ENCODE data around the gene ATG16L2.
"Not testable (repeated sequence)": the region's sequence is repeated elsewhere in the genome, so short reads cannot be mapped to it uniquely, and the experiment has no call there.

Gene ATG16L2

GRCh38 chr11:72821221-72821919 lies 7.2 kb downstream of the ATG16L2 start:
- Histone ChIP-seq H3K27ac (peak overlapping the region; percentile 34 to 92 (median 77)), H3K4me3 (peak overlapping the region; percentile 14 to 47 (median 38))

DNA sequence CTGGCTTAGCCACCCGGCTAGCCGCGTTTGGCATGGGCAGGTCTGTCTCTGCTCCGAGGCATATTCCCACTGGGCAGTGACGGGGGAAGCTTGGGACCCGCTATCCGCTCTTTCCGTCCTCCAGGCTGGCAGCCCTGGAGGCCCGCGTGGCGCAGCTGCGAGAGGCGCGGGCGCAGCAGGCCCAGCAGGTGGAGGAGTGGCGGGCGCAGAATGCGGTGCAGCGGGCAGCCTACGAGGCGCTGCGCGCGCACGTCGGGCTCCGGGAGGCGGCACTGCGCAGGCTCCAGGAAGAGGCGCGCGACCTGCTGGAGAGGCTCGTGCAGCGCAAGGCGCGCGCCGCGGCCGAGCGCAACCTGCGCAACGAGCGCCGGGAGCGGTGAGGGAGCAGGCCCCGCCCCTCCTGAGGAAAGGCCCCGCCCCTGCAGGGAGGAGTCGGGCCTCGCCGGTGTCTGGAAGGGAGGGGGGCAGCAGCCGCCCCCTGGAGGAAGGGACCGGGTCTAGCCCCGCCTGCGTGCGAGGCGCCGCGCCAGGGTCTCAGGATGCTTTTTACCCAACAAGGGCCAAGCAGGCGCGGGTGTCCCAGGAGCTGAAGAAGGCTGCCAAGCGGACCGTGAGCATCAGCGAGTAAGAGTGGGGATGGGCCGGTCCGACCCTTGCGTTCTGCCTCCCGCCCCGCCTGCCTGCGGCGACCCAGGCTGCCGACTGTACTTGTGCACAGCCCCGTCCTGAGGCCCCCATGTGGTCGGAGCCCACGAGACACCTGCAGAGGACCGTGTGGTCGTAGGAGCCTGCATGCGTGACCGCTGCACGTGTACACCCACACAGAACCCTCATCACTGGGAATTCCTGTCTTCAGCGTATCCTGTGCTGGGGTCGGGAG lies 7.9 kb downstream of the ATG16L2 start:
- peak overlapping the region in 20 of 21 experiments; percentile 34 to 92 (median 77) for H3K27ac ChIP-seq

GRCh38 chr11:72823105-72823804 lies 9.0 kb downstream of the ATG16L2 start:
- H3K4me3 ChIP-seq, result no peak overlapping the region
- H3K27ac ChIP-seq, result peak overlapping the region in 3 of 21 experiments; percentile 34 to 85 (median 37)

More for the DNA sequence above, 7.9 kb downstream of the ATG16L2 start:
- peak overlapping the region; percentile 14 to 47 (median 38) for H3K4me3 ChIP-seq

DNA sequence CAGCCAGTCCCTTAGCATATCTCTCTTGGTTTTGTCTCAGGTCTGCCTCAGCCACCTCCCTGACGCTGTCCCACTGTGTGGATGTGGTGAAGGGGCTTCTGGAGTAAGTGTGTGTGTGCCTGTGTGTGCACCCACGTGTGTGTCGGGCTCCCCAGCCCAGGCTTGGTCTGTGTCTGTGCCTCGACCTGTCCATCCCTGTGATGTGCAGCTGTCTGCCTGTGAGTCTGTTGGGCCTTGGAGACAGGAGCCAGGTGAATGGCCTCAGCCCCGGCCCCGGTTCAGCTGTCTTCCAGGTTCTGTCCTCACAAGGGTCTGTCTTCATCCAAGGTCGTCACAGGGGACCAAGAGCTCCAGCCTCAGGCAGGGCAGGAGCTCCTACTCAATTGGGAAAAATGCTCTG lies 9.8 kb downstream of the ATG16L2 start:
- Histone ChIP-seq H3K4me3 (no peak overlapping the region), H3K27ac (peak overlapping the region in 2 of 21 experiments; percentile 34 to 37)

DNA sequence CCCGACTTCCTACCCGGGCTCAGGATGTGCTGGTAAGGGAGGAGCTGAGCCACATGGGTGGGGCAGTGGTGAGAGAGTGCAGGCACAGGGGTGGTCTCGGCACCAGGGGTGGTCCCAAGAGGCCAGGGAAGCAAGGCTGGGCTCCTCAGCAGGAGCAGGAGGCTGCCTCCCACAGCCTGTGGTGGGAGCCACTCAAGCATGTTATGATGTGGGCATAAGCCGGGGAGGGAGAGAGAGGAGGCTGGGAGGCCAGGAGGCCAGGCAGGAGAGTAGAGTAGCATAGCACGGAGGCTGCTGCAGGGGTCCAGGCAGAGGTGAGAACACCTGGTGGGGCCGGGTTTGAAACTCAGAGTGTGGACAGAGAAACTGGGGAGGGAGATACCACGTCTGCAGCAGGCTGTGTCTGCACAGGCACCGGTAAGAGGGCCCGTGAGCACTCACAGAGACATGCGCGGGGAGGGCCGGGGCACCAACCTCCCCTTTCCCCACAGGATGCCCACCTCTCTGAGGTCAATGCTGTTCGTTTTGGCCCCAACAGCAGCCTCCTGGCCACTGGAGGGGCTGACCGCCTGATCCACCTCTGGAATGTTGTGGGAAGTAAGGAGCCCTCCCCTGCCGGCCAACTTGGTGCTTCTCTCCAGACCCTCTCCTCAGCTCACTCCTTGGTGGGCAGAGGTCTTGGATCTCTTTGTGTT lies 10.7 kb downstream of the ATG16L2 start:
- Histone ChIP-seq H3K4me3 (no peak overlapping the region), H3K27ac (peak overlapping the region in 2 of 21 experiments; percentile 0 to 17)

DNA sequence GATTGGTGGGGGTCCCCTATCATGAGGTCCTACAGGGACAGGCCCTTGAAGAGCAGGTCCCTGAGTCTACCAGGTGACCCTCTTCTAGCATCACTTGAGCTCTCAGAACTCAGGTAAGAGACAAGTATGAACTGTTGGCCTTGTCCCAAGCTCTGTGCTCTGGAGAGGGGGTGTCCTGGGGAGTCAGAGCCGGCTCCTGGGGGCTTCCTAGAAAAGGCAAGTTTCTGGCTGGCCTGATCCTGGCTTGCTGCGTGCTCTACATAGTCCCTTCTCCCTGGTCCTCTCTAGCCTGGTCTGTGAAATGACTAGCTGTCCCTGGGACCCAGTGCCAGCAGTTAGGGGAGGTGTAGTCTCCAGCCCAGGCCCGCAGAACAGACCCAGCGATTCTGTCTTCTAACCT lies 11.4 kb downstream of the ATG16L2 start:
- H3K27ac ChIP-seq, result peak overlapping the region in 1 of 21 experiments; percentile 17
- no peak overlapping the region for H3K4me3 ChIP-seq

DNA sequence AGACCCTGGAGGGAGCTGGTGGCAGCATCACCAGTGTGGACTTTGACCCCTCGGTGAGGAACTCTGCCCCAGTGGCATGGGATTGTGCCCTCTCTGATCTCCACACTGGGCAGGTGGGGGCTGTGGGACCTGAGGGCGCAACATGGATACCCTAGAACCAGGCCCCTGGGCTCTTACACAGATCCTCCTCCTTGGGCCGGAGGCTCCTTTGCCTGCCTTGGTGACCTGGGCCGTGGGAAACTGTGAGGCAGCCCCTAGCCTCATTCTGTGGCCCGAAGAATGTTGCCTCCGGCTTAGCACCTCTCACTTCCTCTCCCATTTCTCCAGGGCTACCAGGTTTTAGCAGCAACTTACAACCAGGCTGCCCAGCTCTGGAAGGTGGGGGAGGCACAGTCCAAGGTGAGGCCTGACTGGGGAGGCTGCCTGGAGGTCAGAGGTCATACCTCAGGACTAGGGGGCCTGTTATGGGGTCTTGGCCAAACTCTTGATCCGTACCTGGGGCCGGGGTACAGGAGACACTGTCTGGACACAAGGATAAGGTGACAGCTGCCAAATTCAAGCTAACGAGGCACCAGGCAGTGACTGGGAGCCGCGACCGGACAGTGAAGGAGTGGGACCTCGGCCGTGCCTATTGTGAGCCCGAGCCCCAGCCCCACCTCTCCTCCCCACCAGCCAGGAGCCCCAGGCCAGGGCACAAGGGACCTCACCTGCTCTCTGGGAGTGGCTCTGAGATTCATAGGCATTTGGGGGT lies 12.2 kb downstream of the ATG16L2 start:
- Histone ChIP-seq H3K27ac (peak overlapping the region in 6 of 21 experiments; percentile 14 to 49 (median 26)), H3K4me3 (no peak overlapping the region)

- Histone ChIP-seq H3K4me3 (no peak overlapping the region), H3K27ac (peak overlapping the region in 12 of 21 experiments; percentile 29 to 77 (median 48))
Measured at GRCh38 chr11:72826942-72827480, 12.8 kb downstream of the ATG16L2 start.

GRCh38 chr11:72827656-72828055 lies 13.4 kb downstream of the ATG16L2 start:
- not testable (repeated sequence) for H3K4me3 ChIP-seq

GRCh38 chr11:72828081-72828567 lies 13.9 kb downstream of the ATG16L2 start:
- H3K4me3 ChIP-seq, result no peak overlapping the region
- peak overlapping the region in 17 of 21 experiments; percentile 19 to 77 (median 47) for H3K27ac ChIP-seq

More at GRCh38 chr11:72827656-72828055, 13.4 kb downstream of the ATG16L2 start:
- peak overlapping the region in 17 of 21 experiments; percentile 22 to 77 (median 49) for H3K27ac ChIP-seq

GRCh38 chr11:72828692-72829101 lies 14.5 kb downstream of the ATG16L2 start:
- Histone ChIP-seq H3K27ac (peak overlapping the region in 13 of 21 experiments; percentile 7 to 77 (median 51)), H3K4me3 (no peak overlapping the region)

DNA sequence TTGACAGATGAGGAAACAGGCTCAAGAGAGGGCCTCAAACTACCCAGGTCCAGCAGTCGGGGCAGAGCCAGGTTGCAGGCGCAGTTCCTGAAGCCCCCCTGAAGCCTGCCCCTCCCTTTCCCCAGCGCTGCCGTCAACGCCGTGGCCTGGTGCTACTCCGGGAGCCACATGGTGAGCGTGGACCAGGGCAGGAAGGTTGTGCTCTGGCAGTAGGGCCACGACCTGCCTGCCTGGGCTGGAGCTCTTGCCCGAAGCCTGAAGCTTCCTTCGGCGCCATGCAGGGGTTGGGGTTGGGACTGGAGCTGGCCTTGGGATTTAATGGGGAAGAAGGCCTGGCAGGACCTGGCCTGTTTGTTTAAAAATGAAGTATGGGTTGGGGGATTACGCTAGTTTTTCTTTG lies 15.0 kb downstream of the ATG16L2 start:
- H3K27ac ChIP-seq, result peak overlapping the region in 5 of 21 experiments; percentile 7 to 77 (median 31)
- no peak overlapping the region for H3K4me3 ChIP-seq

- Histone ChIP-seq H3K27ac (peak overlapping the region in 2 of 21 experiments; percentile 27 to 77), H3K4me3 (no peak overlapping the region)
Measured at GRCh38 chr11:72829884-72830533, 15.8 kb downstream of the ATG16L2 start.

DNA sequence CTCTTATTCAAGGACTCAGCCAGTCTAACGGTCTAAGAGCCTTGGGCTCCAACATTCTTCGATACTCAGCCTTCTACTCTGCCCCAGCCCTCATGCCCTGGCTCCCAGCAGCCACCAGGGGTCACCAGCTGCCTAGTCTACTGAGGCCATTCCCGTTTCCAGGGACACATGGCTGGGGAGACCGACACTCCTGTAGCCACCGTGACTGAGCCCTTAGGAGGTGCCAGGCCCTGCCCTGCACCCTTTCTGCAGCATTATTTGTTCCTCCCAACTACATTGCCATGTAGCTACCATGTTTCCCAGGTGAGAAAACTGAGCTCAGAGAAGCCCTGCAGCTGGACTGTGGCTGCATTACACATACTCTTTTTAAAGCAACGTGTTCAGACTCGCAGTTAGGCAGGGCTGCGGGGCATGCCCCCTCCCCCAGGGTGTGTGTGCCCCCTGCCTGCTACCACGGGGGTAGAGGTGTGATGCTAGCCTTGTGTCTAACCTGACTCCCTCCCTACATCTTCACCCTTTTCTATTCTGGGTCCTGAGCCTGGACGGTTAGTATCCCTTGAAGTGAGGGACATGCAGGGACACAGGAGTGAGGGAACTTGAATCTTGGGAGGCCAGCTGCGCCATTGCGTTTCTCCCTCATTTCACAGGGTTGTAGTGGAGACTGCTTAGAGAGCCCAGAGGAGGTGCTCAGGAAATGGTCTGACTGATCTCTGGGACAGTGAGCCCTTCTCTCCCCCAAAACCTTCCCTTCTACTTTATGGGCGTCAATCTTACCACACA lies 17.5 kb downstream of the ATG16L2 start:
- H3K27ac ChIP-seq, result peak overlapping the region in 6 of 21 experiments; percentile 14 to 78 (median 25)
- H3K4me3 ChIP-seq, result no peak overlapping the region

- H3K27ac ChIP-seq, result peak overlapping the region in 8 of 21 experiments; percentile 11 to 78 (median 25)
Measured at GRCh38 chr11:72832301-72833082, 18.3 kb downstream of the ATG16L2 start.

More at GRCh38 chr11:72832301-72833082, 18.3 kb downstream of the ATG16L2 start:
- no peak overlapping the region for H3K4me3 ChIP-seq
